Measurements from ENCODE around the gene GRK5.

- no peak for TF ChIP-seq EP300 (IDR thresholded peaks at IDR 0.05)
- no peak for TF ChIP-seq CTCF (IDR thresholded peaks at IDR 0.05)
- TF ChIP-seq POLR2A (IDR thresholded peaks at IDR 0.05) = no peak
Observed at GRCh38 chr10:119335671-119336353, 128.4 kb downstream of the GRK5 start.

All from sigmoid colon (tissue), 4 donors.